ENCODE results near the gene RPTOR. TPM values are rescaled to one million over a fixed set of nuclear protein-coding genes. Genes with fewer than 3 reads are reported as not detected.

The RPTOR gene
- total RNA-seq, 1 experiment from 2014 or later, result 46.2 TPM

- CTCF ChIA-PET, result no interaction called here
- H2AFZ ChIP-seq (ENCODE audit: low read length), result no peak overlapping the region
- DNase-seq, result no peak
Measured at GRCh38 chr17:80769516-80769915, 224.9 kb downstream of the RPTOR start.

GRCh38 chr17:80769936-80770625 is 225.4 kb downstream of the RPTOR start:
- intact Hi-C loops (cut with micrococcal nuclease), result no loop called here
- TF ChIP-seq EZH2phosphoT487 (IDR thresholded peaks at IDR 0.05; ENCODE audit: borderline replicate concordance, low read length) (no peak), CTCF (conservative IDR thresholded peaks at IDR 0.05; ENCODE audit: low read depth, low read length) (no peak), EZH2 (IDR thresholded peaks at IDR 0.05; ENCODE audit: low read length, unreplicated experiment) (no peak)
- no peaks in the 10 kb centered on the region for H4K20me1 ChIP-seq (ENCODE audit: low read length)
- H3K27me3 ChIP-seq (ENCODE audit: low read length), result no peaks in the 10 kb centered on the region
- no peak overlapping the region for H3K4me2 ChIP-seq (ENCODE audit: low read length)
- H2AFZ ChIP-seq (ENCODE audit: low read length), result no peak overlapping the region
- H3K4me1 ChIP-seq (ENCODE audit: insufficient read depth, low read length), result no peaks in the 10 kb centered on the region
- DNase-seq, result no peak
- no peaks in the 10 kb centered on the region; the same call in 1 of the 2 replicates for H3K36me3 ChIP-seq (ENCODE audit: low read depth, low read length)
- H3K9me2 ChIP-seq (replicated peaks; ENCODE audit: low read length), result no peaks in the 10 kb centered on the region
- 0 out of 2 replicates have a peak, but pooled peaks cover 5% of the 10 kb centered on the region for H3K79me2 ChIP-seq (ENCODE audit: low read length)
- no peak overlapping the region for H3K27ac ChIP-seq (ENCODE audit: low read length)
- no peaks in the 10 kb centered on the region for H3K9me3 ChIP-seq (ENCODE audit: low read length)
- no peaks in the 10 kb centered on the region for H3F3A ChIP-seq (ENCODE audit: low read length, unreplicated experiment)
- no peak overlapping the region for H3K4me3 ChIP-seq (ENCODE audit: low read length)
- ChIA-PET CTCF (no interaction called here), POLR2A (ENCODE audit: unreplicated experiment) (no interaction called here)
- no peak for ATAC-seq
- BruUV-seq (replicated peaks), result no TSS peak
- H3K9ac ChIP-seq (ENCODE audit: low read length), result no peak overlapping the region

More at GRCh38 chr17:80769516-80769915, 224.9 kb downstream of the RPTOR start:
- POLR2A ChIA-PET (ENCODE audit: unreplicated experiment), result no interaction called here
- Histone ChIP-seq H3K9me3 (ENCODE audit: low read length) (no peaks in the 10 kb centered on the region), H3K79me2 (ENCODE audit: low read length) (0 out of 2 replicates have a peak, but pooled peaks cover 5% of the 10 kb centered on the region), H3K9me2 (replicated peaks; ENCODE audit: low read length) (no peaks in the 10 kb centered on the region), H3K4me3 (ENCODE audit: low read length) (no peak overlapping the region), H3K27ac (ENCODE audit: low read length) (no peak overlapping the region), H3K27me3 (ENCODE audit: low read length) (no peaks in the 10 kb centered on the region), H3K4me2 (ENCODE audit: low read length) (no peak overlapping the region), H3K36me3 (ENCODE audit: low read depth, low read length) (no peaks in the 10 kb centered on the region; the same call in 1 of the 2 replicates), H3K9ac (ENCODE audit: low read length) (no peak overlapping the region), H3F3A (ENCODE audit: low read length, unreplicated experiment) (no peaks in the 10 kb centered on the region), H4K20me1 (ENCODE audit: low read length) (no peaks in the 10 kb centered on the region), H3K4me1 (ENCODE audit: insufficient read depth, low read length) (no peaks in the 10 kb centered on the region)
- no peak for TF ChIP-seq CTCF (conservative IDR thresholded peaks at IDR 0.05; ENCODE audit: low read depth, low read length)
- TF ChIP-seq EZH2phosphoT487 (IDR thresholded peaks at IDR 0.05; ENCODE audit: borderline replicate concordance, low read length), result no peak
- no peak for TF ChIP-seq EZH2 (IDR thresholded peaks at IDR 0.05; ENCODE audit: low read length, unreplicated experiment)
- intact Hi-C loops (cut with micrococcal nuclease), result no loop called here
- no peak for ATAC-seq
- no TSS peak for BruUV-seq (replicated peaks)

- Histone ChIP-seq H3K79me2 (ENCODE audit: low read length) (0 out of 2 replicates have a peak, but pooled peaks cover 5% of the 10 kb centered on the region), H3K36me3 (ENCODE audit: low read depth, low read length) (no peaks in the 10 kb centered on the region; the same call in 1 of the 2 replicates), H3F3A (ENCODE audit: low read length, unreplicated experiment) (no peaks in the 10 kb centered on the region), H3K9me2 (replicated peaks; ENCODE audit: low read length) (no peaks in the 10 kb centered on the region), H3K4me3 (ENCODE audit: low read length) (no peak overlapping the region), H3K27me3 (ENCODE audit: low read length) (no peaks in the 10 kb centered on the region), H3K4me1 (ENCODE audit: insufficient read depth, low read length) (no peaks in the 10 kb centered on the region), H3K9me3 (ENCODE audit: low read length) (no peaks in the 10 kb centered on the region), H2AFZ (ENCODE audit: low read length) (no peak overlapping the region), H3K27ac (ENCODE audit: low read length) (no peak overlapping the region), H4K20me1 (ENCODE audit: low read length) (no peaks in the 10 kb centered on the region), H3K4me2 (ENCODE audit: low read length) (no peak overlapping the region), H3K9ac (ENCODE audit: low read length) (no peak overlapping the region)
- DNase-seq (no peak), ATAC-seq (no peak)
- TF ChIP-seq EZH2 (IDR thresholded peaks at IDR 0.05; ENCODE audit: low read length, unreplicated experiment) (no peak), CTCF (conservative IDR thresholded peaks at IDR 0.05; ENCODE audit: low read depth, low read length) (no peak), EZH2phosphoT487 (IDR thresholded peaks at IDR 0.05; ENCODE audit: borderline replicate concordance, low read length) (no peak)
- intact Hi-C loops (cut with micrococcal nuclease), result no loop called here
- ChIA-PET CTCF (no interaction called here), POLR2A (ENCODE audit: unreplicated experiment) (no interaction called here)
- BruUV-seq (replicated peaks), result no TSS peak
Measured at GRCh38 chr17:80770881-80771611, 226.4 kb downstream of the RPTOR start.
